Cardiac septum (tissue), 1 donor: ENCODE data around the gene RELCH. TPM values are rescaled to one million over a fixed set of nuclear protein-coding genes. Genes with fewer than 3 reads are reported as not detected.

Source experiments
- DNase-seq: peaks from one replicate; pipeline ENCODE4 v3.0.0-alpha.2; 2020; ENCODE audit warnings: low spot score
- intact Hi-C: fragments of 100-400 bp; cut with DNase I; formaldehyde crosslinking; loops from one replicate; pipeline ENCODE4 v1.14.0; 2022
- total RNA-seq: library from RNA; stranded (reverse); fragmentation: NEBNext Ultra II Directional; extraction: Animal tissue kit (Norgen Biotek cat#: 25700); gene quantifications from one replicate; pipeline ENCODE4 v1.2.1, GENCODE V29; 2021
- donor health status: DM: no; HTN: no; CAD: no.

The RELCH gene
- total RNA-seq, 1 donor from 2014 or later, result 21.0 TPM

- intact Hi-C loops, result no loop called here
- no peak for DNase-seq
Observed at GRCh38 chr18:62331581-62332356, 144.7 kb downstream of the RELCH start.

GRCh38 chr18:62332431-62332830 lies 145.4 kb downstream of the RELCH start:
- no peak for DNase-seq
- intact Hi-C loops, result no loop called here

GRCh38 chr18:62332964-62333695 lies 146.1 kb downstream of the RELCH start:
- no peak for DNase-seq
- intact Hi-C loops, result no loop called here

GRCh38 chr18:62334120-62334519 lies 147.1 kb downstream of the RELCH start:
- intact Hi-C loops, result no loop called here
- no peak for DNase-seq

- no peak for DNase-seq
- intact Hi-C loops, result no loop called here
Observed at GRCh38 chr18:62335494-62335893, 148.4 kb downstream of the RELCH start.

- intact Hi-C loops, result no loop called here
Observed at GRCh38 chr18:62336618-62337017, 149.6 kb downstream of the RELCH start.

GRCh38 chr18:62337336-62337735 lies 150.3 kb downstream of the RELCH start:
- no peak for DNase-seq
- intact Hi-C loops, result no loop called here

More at GRCh38 chr18:62336618-62337017, 149.6 kb downstream of the RELCH start:
- DNase-seq, result no peak

GRCh38 chr18:62338446-62339105 lies 151.5 kb downstream of the RELCH start:
- DNase-seq, result no peak
- intact Hi-C loops, result no loop called here

GRCh38 chr18:62339106-62339988 lies 152.3 kb downstream of the RELCH start:
- intact Hi-C loops, result no loop called here
- DNase-seq, result no peak

- intact Hi-C loops, result no loop called here
- no peak for DNase-seq
Observed at GRCh38 chr18:62340996-62341395, 153.9 kb downstream of the RELCH start.

- no peak for DNase-seq
- intact Hi-C loops, result no loop called here
Observed at GRCh38 chr18:62341473-62341872, 154.4 kb downstream of the RELCH start.

- DNase-seq, result no peak
- intact Hi-C loops, result no loop called here
Observed at GRCh38 chr18:62342884-62343283, 155.8 kb downstream of the RELCH start.

GRCh38 chr18:62343316-62343715 lies 156.3 kb downstream of the RELCH start:
- no peak for DNase-seq
- intact Hi-C loops, result no loop called here

GRCh38 chr18:62345909-62346308 lies 158.9 kb downstream of the RELCH start:
- intact Hi-C loops, result no loop called here
- no peak for DNase-seq

- intact Hi-C loops, result no loop called here
Observed at GRCh38 chr18:62346333-62347088, 159.5 kb downstream of the RELCH start.

GRCh38 chr18:62347089-62347506 lies 160.0 kb downstream of the RELCH start:
- DNase-seq, result no peak
- intact Hi-C loops, result no loop called here

More at GRCh38 chr18:62346333-62347088, 159.5 kb downstream of the RELCH start:
- no peak for DNase-seq

GRCh38 chr18:62348474-62348873 lies 161.4 kb downstream of the RELCH start:
- intact Hi-C loops, result no loop called here
- DNase-seq, result no peak

- intact Hi-C loops, result no loop called here
- DNase-seq, result no peak
Observed at GRCh38 chr18:62353170-62353569, 166.1 kb downstream of the RELCH start.

- DNase-seq, result no peak
- intact Hi-C loops, result no loop called here
Observed at GRCh38 chr18:62354151-62354550, 167.1 kb downstream of the RELCH start.
